ENCODE results near the gene VGLL4.

DNA sequence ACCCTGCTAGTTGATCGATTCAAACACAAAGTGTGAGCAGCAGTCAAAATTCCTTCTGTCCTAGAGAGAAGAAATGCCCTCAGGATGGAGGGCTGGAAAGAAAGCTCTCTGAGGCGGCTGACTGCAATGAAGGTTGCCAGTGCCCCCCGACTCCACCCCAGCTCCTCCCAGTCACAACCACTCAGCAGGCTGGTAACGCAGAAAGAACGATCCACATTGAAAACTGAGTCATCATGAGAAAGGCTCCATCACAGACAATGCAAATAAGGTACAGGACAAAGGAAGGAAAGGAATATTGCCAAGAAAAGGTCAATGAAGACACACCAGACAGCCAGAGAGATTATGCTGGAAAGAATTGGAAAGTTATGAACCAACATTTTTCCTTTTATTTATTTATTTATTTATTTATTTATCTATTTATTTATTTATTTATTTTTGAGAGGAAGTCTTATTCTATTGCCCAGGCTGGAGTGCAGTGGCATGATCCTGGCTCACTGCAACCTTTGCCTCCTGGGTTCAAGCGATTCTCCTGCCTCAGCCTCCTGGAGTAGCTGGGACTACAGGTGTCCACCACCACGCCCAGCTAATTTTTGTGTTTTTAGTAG, 17.4 kb upstream of the VGLL4 start:
- TF ChIP-seq, protein P1, sequence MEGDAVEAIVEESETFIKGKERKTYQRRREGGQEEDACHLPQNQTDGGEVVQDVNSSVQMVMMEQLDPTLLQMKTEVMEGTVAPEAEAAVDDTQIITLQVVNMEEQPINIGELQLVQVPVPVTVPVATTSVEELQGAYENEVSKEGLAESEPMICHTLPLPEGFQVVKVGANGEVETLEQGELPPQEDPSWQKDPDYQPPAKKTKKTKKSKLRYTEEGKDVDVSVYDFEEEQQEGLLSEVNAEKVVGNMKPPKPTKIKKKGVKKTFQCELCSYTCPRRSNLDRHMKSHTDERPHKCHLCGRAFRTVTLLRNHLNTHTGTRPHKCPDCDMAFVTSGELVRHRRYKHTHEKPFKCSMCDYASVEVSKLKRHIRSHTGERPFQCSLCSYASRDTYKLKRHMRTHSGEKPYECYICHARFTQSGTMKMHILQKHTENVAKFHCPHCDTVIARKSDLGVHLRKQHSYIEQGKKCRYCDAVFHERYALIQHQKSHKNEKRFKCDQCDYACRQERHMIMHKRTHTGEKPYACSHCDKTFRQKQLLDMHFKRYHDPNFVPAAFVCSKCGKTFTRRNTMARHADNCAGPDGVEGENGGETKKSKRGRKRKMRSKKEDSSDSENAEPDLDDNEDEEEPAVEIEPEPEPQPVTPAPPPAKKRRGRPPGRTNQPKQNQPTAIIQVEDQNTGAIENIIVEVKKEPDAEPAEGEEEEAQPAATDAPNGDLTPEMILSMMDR (conservative IDR thresholded peaks at IDR 0.05 in 1 of 2, IDR thresholded peaks at IDR 0.05 in 1 of 2; ENCODE audit: extremely low read depth in 1 of 2, insufficient read depth in 1 of 2, low read depth in 1 of 2, low read length in 2 of 2) = no peak
- no peak for TF ChIP-seq EZH2 (IDR thresholded peaks at IDR 0.05; ENCODE audit: borderline replicate concordance, low read length)

All from mammary epithelial cell (primary cell).